GM10847 (cell line): ENCODE data around the gene LDLRAD4.

ENCODE experiments used
- POLR2A ChIP-seq: IDR thresholded peaks from 2 replicates; pipeline ENCODE4 v1.6.1; 2011; ENCODE audit not compliant: insufficient read length; ENCODE audit errors: extremely low read depth

LDLRAD4 gene

DNA sequence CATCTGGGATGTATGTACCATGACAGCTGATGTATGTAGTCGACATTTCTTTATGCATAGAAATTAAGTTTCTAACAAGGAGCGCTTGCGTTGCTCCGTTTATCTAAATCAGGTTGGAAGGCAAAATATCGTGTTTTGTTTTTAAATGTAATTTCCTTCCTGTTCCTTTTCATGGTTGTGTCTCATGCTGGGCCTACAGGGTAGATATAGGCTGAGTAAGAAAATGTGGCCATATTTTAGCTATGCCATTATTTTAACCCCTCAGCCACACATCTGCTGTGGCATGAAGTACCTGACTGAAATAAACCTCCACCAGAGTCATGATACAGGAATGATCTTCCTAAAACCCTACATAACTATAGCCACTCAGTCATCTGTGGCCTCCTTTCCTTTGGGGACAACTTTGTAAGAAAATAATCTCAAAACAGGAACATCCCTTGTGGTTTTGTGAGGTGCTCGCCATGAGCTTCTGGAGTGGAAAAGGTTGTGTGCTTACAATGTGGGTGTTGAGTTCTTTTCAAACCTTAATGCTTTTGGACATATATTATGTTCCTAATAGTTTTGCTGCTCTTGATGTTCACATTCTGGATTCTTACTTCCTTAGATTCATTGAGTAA lies 293.5 kb downstream of the LDLRAD4 start:
- no peak for TF ChIP-seq POLR2A

- no peak for TF ChIP-seq POLR2A
Observed at GRCh38 chr18:13513021-13513420, 294.5 kb downstream of the LDLRAD4 start.

GRCh38 chr18:13513481-13513880 lies 294.9 kb downstream of the LDLRAD4 start:
- no peak for TF ChIP-seq POLR2A

DNA sequence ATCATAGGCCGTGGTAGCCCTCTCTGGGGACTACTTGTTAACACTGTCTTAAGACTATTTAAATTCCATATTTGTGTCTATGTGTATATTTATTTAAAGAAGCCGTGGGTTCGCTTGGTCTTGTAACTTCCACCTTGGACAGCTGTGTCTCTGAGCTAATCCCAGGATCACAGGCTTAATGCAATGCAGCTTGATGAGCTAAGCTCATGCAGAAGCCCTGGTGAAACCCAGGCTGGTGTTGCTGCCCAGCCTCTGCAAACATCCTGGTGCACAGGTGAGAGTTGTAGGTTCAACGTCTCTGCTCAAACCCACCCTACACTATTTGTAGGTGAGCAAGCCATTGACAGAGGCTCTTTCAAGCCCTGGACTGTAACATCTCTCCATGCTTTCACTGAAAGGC lies 296.0 kb downstream of the LDLRAD4 start:
- TF ChIP-seq POLR2A: no peak

GRCh38 chr18:13516855-13517254 lies 298.3 kb downstream of the LDLRAD4 start:
- no peak for TF ChIP-seq POLR2A

DNA sequence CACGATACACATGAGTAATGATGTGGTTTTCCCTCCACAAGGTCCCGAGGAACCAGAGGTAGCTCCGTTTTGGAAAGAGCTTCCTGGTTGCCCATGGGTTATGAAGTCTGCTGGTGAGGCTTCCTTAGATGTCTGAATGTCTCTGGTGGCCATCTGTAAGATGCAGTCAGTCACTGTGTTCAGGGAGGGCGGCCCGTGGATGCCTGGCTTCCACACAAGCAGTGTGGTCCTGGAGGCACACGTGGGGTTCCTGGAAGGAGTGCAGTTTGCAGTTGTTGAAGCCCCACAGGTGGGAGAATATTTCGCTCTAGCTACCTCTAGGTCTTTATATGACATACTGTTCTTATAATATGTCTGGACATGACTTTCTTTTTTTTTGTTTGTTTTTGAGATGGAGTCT lies 298.8 kb downstream of the LDLRAD4 start:
- no peak for TF ChIP-seq POLR2A

GRCh38 chr18:13518382-13518781 lies 299.8 kb downstream of the LDLRAD4 start:
- TF ChIP-seq POLR2A: no peak

DNA sequence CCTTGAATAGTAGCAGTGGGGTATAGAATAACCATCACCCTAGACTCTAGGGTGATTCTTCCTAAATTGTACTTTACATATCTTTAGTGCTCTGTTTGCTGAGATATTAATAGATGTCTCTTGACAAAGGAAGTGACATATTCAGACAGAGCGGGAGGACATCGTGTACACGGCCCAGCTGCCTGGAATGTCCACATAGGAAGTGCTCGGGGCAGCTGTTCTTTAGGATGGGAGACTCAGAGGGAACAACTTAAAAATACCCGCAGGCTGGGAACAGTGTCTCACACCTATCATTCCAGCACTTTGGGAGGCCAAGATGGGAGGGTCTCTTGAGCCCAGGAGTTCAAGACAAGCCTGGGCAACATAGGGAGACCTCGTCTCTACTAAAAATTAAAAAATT lies 301.7 kb downstream of the LDLRAD4 start:
- TF ChIP-seq POLR2A: no peak

GRCh38 chr18:13520741-13521140 lies 302.2 kb downstream of the LDLRAD4 start:
- TF ChIP-seq POLR2A: no peak

DNA sequence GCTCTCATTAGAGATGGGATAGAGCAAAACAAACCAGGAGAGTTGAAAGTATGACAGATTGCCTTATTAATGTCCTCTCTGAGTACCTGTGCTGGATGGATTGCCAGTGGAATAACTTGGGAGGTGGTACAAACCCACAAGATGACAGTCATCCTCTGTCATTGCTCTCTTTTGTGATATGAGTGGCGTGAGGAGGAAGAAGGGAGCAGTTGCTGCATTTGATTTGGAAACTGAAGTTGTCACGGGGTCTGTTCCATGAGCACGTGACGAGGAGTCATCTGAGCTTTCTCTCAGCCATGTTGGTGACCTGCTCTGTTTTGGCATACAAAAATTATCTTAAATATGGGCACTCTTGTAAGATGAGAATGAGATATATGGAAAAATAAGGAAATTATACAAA lies 302.9 kb downstream of the LDLRAD4 start:
- TF ChIP-seq POLR2A: no peak

DNA sequence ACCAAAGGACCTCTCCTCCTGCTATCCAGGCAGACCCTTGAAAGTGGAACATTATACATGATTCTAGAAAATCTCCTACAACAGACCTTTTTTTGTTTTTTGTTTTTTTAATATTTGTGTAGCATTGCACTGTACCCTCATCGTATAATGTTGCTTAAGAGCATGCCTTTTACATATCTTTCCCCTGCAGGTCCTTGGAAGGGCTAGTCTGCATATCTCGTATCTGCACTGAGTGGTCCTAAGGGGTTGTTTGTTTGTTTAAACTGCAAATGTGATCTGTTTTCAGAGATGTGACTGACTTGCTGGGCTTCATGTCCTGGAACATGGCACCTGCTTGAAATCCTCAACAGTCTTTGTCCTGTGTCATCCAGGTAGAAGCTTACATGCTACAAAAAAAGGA lies 303.7 kb downstream of the LDLRAD4 start:
- no peak for TF ChIP-seq POLR2A

DNA sequence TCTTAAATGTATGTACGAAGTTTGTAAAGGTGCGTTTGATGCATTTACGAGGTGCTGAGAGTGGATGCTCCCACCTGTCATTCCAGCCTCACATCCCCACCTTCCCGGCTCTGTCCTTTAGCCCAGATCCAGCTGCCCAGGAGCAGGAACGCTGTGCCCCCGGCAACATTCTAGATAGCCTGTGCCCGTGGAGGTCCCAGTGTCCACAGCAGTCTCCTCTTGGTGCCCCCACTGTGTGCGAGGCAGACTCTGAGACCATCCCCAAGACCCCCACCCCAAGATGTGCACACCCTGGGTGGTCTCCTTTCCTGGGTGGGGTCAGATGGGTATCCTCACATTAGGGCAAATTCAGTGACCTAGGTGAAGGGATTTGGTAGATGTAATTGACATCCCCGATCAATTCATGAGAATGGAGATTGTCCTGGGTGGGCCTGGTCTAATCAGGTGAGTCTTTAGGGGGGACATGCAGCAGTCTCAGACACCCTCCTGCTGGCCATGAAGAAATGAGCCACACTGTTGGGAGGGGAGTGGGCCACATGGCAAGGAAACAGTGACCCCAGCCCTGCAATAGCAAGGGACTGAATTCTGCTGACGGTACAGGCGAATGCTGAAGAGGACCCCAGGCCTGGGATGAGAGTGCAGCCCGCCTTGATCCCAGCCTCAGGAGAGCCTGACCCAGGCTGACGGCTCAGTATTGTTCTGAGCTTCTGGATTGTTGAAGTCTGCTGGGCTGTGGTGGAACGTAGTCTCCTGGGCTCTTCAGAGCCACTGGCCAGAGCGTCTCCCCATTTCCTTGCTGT lies 304.5 kb downstream of the LDLRAD4 start:
- no peak for TF ChIP-seq POLR2A

DNA sequence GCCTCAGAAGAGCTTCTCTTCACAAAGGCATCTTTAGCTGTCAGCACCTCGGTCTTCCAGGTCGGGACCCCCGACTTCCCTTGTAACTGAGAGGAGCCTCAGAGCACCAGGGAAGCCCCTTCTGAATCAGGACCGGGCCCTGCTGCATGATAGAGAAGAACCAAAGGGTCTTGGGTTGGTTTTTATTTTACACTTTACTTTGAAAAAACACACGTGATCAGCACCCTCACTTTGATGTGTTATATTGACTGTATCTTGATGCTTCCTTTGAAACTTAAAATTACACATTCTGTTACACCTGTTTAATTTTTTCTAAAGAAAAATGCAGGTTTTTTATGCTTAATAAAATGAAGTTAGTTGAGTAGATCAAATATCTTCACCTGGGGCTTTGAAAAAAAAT lies 305.5 kb downstream of the LDLRAD4 start:
- no peak for TF ChIP-seq POLR2A

- no peak for TF ChIP-seq POLR2A
Observed at GRCh38 chr18:13524811-13525210, 306.3 kb downstream of the LDLRAD4 start.

GRCh38 chr18:13525381-13526029 lies 306.9 kb downstream of the LDLRAD4 start:
- no peak for TF ChIP-seq POLR2A

- no peak for TF ChIP-seq POLR2A
Observed at GRCh38 chr18:13526519-13526918, 308.0 kb downstream of the LDLRAD4 start.
